ENCODE data around the gene ENOX2. TPM values are rescaled to one million over a fixed set of nuclear protein-coding genes. Genes with fewer than 3 reads are reported as not detected.

The ENOX2 gene
- total RNA-seq, 1 experiment from 2014 or later, result 12.9 TPM

DNA sequence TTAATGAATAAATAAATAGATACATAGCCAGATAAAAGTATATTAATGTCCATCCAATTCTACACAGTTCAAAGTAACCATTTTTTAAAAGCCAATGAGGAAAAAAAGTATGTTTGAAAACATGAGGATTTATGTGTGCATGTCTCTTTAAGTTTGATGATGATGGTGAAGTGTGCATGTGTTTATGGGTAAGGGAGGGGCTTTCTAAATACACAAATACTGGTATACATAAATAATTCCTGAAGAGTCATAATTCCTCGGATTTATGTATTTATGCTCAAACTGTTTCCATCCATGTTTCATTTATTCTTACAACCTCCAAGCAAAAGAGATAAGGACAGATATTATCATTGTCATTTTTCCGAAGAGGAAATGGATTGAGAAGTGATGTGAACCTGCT lies 75.4 kb downstream of the ENOX2 start:
- no peak for DNase-seq (ENCODE audit: low read depth, low spot score)
- Histone ChIP-seq H3K9ac (ENCODE audit: low read length) (no peak overlapping the region), H3K27me3 (ENCODE audit: insufficient read depth, low read length) (no peaks in the 10 kb centered on the region), H3K4me1 (ENCODE audit: control insufficient read depth in 1 of 2, insufficient read depth in 2 of 2, low read length in 2 of 2) (no peaks in the 10 kb centered on the region), H3K36me3 (ENCODE audit: control insufficient read depth in 1 of 2, insufficient read depth in 2 of 2, low read length in 2 of 2) (no peaks in the 10 kb centered on the region), H4K20me1 (ENCODE audit: insufficient read depth) (no peaks in the 10 kb centered on the region), H3K4me3 (replicated peaks in 1 of 2; ENCODE audit: low read depth in 1 of 2, low read length in 2 of 2) (no peak overlapping the region), H3K4me2 (ENCODE audit: low read length) (no peak overlapping the region), H2AFZ (ENCODE audit: low read depth, low read length, poor library complexity, severe bottlenecking) (no peak overlapping the region), H3K79me2 (ENCODE audit: insufficient read depth, low read length) (no peaks in the 10 kb centered on the region), H3K9me3 (ENCODE audit: control insufficient read depth in 1 of 2, insufficient read depth in 1 of 2, low read depth in 1 of 2, low read length in 2 of 2) (no peaks in the 10 kb centered on the region), H3K9me2 (ENCODE audit: insufficient read depth) (no peaks in the 10 kb centered on the region), H3K27ac (ENCODE audit: low read depth, low read length) (no peak overlapping the region)
- ATAC-seq, result no peak
- ChIA-PET RAD21 (ENCODE audit: low non-redundant PET in 1 of 2, low total read pairs in 2 of 2, uncharacterized antibody in 2 of 2, unreplicated experiment in 2 of 2) (no interaction called here), POLR2A (no interaction called here), CTCF (no interaction called here)
- intact Hi-C loops (cut with micrococcal nuclease), result no loop called here
- TF ChIP-seq YY1 (IDR thresholded peaks at IDR 0.05; ENCODE audit: extremely low read depth, insufficient replicate concordance, low read depth, low read length) (no peak), POLR2AphosphoS5 (IDR thresholded peaks at IDR 0.05; ENCODE audit: low read depth, low read length) (no peak), EZH2phosphoT487 (IDR thresholded peaks at IDR 0.05; ENCODE audit: borderline replicate concordance) (no peak), SP1 (IDR thresholded peaks at IDR 0.05; ENCODE audit: low read depth) (no peak), SIN3A (IDR thresholded peaks at IDR 0.05; ENCODE audit: low read depth) (no peak), JUND (IDR thresholded peaks at IDR 0.05) (no peak), FOSL1 (IDR thresholded peaks at IDR 0.05; ENCODE audit: low read depth) (no peak), CBX3 (IDR thresholded peaks at IDR 0.05; ENCODE audit: low read depth) (no peak), POLR2A (IDR thresholded peaks at IDR 0.05; ENCODE audit: borderline replicate concordance, extremely low read depth, insufficient read depth, insufficient read length) (no peak), ZFX (IDR thresholded peaks at IDR 0.05) (no peak), RAD21 (IDR thresholded peaks at IDR 0.05; ENCODE audit: low read depth) (no peak), SRF (IDR thresholded peaks at IDR 0.05; ENCODE audit: low read depth) (no peak), ZNF274 (IDR thresholded peaks at IDR 0.05; ENCODE audit: low read depth, low read length) (no peak), EGR1 (IDR thresholded peaks at IDR 0.05; ENCODE audit: low read depth) (no peak)
- TF ChIP-seq, protein P1, sequence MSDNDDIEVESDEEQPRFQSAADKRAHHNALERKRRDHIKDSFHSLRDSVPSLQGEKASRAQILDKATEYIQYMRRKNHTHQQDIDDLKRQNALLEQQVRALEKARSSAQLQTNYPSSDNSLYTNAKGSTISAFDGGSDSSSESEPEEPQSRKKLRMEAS (IDR thresholded peaks at IDR 0.05), result no peak
- TF ChIP-seq, protein P2, sequence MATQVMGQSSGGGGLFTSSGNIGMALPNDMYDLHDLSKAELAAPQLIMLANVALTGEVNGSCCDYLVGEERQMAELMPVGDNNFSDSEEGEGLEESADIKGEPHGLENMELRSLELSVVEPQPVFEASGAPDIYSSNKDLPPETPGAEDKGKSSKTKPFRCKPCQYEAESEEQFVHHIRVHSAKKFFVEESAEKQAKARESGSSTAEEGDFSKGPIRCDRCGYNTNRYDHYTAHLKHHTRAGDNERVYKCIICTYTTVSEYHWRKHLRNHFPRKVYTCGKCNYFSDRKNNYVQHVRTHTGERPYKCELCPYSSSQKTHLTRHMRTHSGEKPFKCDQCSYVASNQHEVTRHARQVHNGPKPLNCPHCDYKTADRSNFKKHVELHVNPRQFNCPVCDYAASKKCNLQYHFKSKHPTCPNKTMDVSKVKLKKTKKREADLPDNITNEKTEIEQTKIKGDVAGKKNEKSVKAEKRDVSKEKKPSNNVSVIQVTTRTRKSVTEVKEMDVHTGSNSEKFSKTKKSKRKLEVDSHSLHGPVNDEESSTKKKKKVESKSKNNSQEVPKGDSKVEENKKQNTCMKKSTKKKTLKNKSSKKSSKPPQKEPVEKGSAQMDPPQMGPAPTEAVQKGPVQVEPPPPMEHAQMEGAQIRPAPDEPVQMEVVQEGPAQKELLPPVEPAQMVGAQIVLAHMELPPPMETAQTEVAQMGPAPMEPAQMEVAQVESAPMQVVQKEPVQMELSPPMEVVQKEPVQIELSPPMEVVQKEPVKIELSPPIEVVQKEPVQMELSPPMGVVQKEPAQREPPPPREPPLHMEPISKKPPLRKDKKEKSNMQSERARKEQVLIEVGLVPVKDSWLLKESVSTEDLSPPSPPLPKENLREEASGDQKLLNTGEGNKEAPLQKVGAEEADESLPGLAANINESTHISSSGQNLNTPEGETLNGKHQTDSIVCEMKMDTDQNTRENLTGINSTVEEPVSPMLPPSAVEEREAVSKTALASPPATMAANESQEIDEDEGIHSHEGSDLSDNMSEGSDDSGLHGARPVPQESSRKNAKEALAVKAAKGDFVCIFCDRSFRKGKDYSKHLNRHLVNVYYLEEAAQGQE (IDR thresholded peaks at IDR 0.05; ENCODE audit: low read depth), result no peak
- TF ChIP-seq, protein P3, sequence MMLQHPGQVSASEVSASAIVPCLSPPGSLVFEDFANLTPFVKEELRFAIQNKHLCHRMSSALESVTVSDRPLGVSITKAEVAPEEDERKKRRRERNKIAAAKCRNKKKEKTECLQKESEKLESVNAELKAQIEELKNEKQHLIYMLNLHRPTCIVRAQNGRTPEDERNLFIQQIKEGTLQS (IDR thresholded peaks at IDR 0.05), result no peak
- TF ChIP-seq, protein P4, sequence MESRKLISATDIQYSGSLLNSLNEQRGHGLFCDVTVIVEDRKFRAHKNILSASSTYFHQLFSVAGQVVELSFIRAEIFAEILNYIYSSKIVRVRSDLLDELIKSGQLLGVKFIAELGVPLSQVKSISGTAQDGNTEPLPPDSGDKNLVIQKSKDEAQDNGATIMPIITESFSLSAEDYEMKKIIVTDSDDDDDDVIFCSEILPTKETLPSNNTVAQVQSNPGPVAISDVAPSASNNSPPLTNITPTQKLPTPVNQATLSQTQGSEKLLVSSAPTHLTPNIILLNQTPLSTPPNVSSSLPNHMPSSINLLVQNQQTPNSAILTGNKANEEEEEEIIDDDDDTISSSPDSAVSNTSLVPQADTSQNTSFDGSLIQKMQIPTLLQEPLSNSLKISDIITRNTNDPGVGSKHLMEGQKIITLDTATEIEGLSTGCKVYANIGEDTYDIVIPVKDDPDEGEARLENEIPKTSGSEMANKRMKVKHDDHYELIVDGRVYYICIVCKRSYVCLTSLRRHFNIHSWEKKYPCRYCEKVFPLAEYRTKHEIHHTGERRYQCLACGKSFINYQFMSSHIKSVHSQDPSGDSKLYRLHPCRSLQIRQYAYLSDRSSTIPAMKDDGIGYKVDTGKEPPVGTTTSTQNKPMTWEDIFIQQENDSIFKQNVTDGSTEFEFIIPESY (IDR thresholded peaks at IDR 0.05; ENCODE audit: extremely low read depth, insufficient replicate concordance, low read length), result no peak
- no TSS peak for BruUV-seq (replicated peaks)

Data from HCT116 (cell line).